Astrocyte (in vitro differentiated cells and primary cell): Measurements from ENCODE around the gene ZBTB16. TPM values are rescaled to one million over a fixed set of nuclear protein-coding genes. Genes with fewer than 3 reads are reported as not detected.

Experiments
- DNase-seq: peaks from one replicate; pipeline ENCODE4 v3.0.0-alpha.2; 2010; ENCODE audit warnings: low read depth
- FAIRE-seq: peaks from 2 replicates; lab custom pipeline; 2011; peaks lifted over from hg19 to GRCh38; lab: Jason Lieb, UNC
- H2AFZ ChIP-seq: 2 replicates; pipeline ENCODE4 v1.6.0; 2012; ENCODE audit warnings: low read depth, low read length, inconsistent platforms
- H3K27ac ChIP-seq: 2 replicates; pipeline ENCODE4 v1.5.1; 2011; ENCODE audit warnings: low read depth, low read length, inconsistent platforms
- H3K27me3 ChIP-seq: 2 replicates; pipeline ENCODE4 v1.6.0; 2011; ENCODE audit warnings: low read length, inconsistent platforms; ENCODE audit not compliant: insufficient read depth
- H3K36me3 ChIP-seq: 2 replicates; pipeline ENCODE4 v1.5.1; 2011; ENCODE audit warnings: low read length, inconsistent platforms; ENCODE audit not compliant: insufficient read depth
- H3K4me1 ChIP-seq: 2 replicates; pipeline ENCODE4 v1.5.1; 2011; ENCODE audit warnings: low read length, inconsistent platforms; ENCODE audit not compliant: insufficient read depth
- H3K4me2 ChIP-seq: 2 replicates; pipeline ENCODE4 v1.6.0; 2012; ENCODE audit warnings: low read length, inconsistent platforms
- H3K4me3 ChIP-seq: 2 replicates; pipeline ENCODE4 v1.5.1; 2011; ENCODE audit warnings: low read depth, mild to moderate bottlenecking, low read length, inconsistent platforms; ENCODE audit not compliant: insufficient read depth
- H3K79me2 ChIP-seq: 2 replicates; pipeline ENCODE4 v1.6.0; 2012; ENCODE audit warnings: mild to moderate bottlenecking, low read length, inconsistent platforms; ENCODE audit not compliant: insufficient read depth
- H3K9ac ChIP-seq: 2 replicates; pipeline ENCODE4 v1.6.0; 2012; ENCODE audit warnings: mild to moderate bottlenecking, low read length, inconsistent platforms
- H3K9me3 ChIP-seq: 2 replicates; pipeline ENCODE4 v1.5.1; 2012; ENCODE audit warnings: low read depth, mild to moderate bottlenecking, low read length, inconsistent platforms; ENCODE audit not compliant: insufficient read depth
- H4K20me1 ChIP-seq: 2 replicates; pipeline ENCODE4 v1.6.0; 2012; ENCODE audit warnings: low read length, inconsistent platforms; ENCODE audit not compliant: insufficient read depth
- H3K27ac Mint-ChIP-seq: one replicate; pipeline ENCODE4 v1.8.0; 2021; ENCODE audit warnings: mild to moderate bottlenecking, mixed read lengths; ENCODE audit not compliant: unreplicated experiment
- H3K27me3 Mint-ChIP-seq: one replicate; pipeline ENCODE4 v1.8.0; 2021; ENCODE audit warnings: low read depth, mixed read lengths; ENCODE audit not compliant: unreplicated experiment
- H3K36me3 Mint-ChIP-seq: one replicate; pipeline ENCODE4 v1.8.0; 2021; ENCODE audit warnings: low read depth, mixed read lengths; ENCODE audit not compliant: unreplicated experiment
- H3K4me1 Mint-ChIP-seq: one replicate; pipeline ENCODE4 v1.8.0; 2021; ENCODE audit warnings: low read depth, mixed read lengths; ENCODE audit not compliant: unreplicated experiment
- H3K4me3 Mint-ChIP-seq: one replicate; pipeline ENCODE4 v1.8.0; 2021; ENCODE audit warnings: mild to moderate bottlenecking, moderate library complexity, mixed read lengths; ENCODE audit not compliant: unreplicated experiment
- H3K9me3 Mint-ChIP-seq: one replicate; pipeline ENCODE4 v1.8.0; 2021; ENCODE audit warnings: mild to moderate bottlenecking, mixed read lengths; ENCODE audit not compliant: unreplicated experiment
- EZH2 ChIP-seq: IDR thresholded peaks from 2 replicates; pipeline ENCODE4 v1.6.1; 2012; ENCODE audit warnings: mild to moderate bottlenecking, low read length, inconsistent platforms; ENCODE audit not compliant: insufficient read depth
- total RNA-seq: library from RNA; stranded (reverse); gene quantifications from 2 replicates; pipeline ENCODE4 v1.2.1, GENCODE V29; 2021
- TF ChIP-seq, protein P1 (sequence below): IDR thresholded peaks from 2 replicates; pipeline ENCODE4 v1.5.1; 2011; ENCODE audit warnings: low read depth, mild to moderate bottlenecking, inconsistent platforms, low read length, moderate library complexity; ENCODE audit not compliant: insufficient read depth

Gene ZBTB16
- total RNA-seq, 1 donor from 2014 or later: 0.50 TPM

DNA sequence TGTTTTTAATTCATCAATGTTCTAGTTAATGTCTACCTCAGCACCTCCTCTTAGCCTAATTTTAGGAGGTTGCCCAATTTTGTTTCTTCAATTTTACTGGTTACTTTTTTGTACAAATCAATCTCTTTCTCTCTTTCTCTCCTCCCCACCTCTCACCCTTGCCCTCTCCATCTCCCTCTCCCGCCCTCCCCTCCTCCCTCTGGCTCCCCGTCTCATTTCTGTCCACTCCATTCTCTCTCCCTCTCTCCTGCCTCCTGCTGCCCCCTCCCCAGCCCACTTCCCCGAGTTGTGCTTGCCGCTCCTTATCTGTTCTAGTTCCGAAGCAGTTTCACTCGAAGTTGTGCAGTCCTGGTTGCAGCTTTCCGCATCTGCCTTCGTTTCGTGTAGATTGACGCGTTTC lies 195.8 kb downstream of the ZBTB16 start:
- no peaks in the 10 kb centered on the region for H4K20me1 ChIP-seq
- no peak overlapping the region for H3K27ac ChIP-seq
- H3K27me3 Mint-ChIP-seq: peaks cover 45% of the 10 kb centered on the region
- H3K79me2 ChIP-seq: no peaks in the 10 kb centered on the region
- H3K4me2 ChIP-seq: no peak overlapping the region
- no peak for TF ChIP-seq EZH2
- TF ChIP-seq, protein P1, sequence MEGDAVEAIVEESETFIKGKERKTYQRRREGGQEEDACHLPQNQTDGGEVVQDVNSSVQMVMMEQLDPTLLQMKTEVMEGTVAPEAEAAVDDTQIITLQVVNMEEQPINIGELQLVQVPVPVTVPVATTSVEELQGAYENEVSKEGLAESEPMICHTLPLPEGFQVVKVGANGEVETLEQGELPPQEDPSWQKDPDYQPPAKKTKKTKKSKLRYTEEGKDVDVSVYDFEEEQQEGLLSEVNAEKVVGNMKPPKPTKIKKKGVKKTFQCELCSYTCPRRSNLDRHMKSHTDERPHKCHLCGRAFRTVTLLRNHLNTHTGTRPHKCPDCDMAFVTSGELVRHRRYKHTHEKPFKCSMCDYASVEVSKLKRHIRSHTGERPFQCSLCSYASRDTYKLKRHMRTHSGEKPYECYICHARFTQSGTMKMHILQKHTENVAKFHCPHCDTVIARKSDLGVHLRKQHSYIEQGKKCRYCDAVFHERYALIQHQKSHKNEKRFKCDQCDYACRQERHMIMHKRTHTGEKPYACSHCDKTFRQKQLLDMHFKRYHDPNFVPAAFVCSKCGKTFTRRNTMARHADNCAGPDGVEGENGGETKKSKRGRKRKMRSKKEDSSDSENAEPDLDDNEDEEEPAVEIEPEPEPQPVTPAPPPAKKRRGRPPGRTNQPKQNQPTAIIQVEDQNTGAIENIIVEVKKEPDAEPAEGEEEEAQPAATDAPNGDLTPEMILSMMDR: no peak
- no peak for DNase-seq
- no peaks in the 10 kb centered on the region for H3K36me3 ChIP-seq
- peaks cover 3% of the 10 kb centered on the region for H3K9me3 Mint-ChIP-seq
- no peak overlapping the region for H3K4me3 ChIP-seq
- no peak overlapping the region for H2AFZ ChIP-seq
- no peaks in the 10 kb centered on the region for H3K36me3 Mint-ChIP-seq
- H3K9me3 ChIP-seq: no peaks in the 10 kb centered on the region
- H3K4me3 Mint-ChIP-seq: no peak overlapping the region
- no peak for FAIRE-seq
- no peaks in the 10 kb centered on the region for H3K4me1 ChIP-seq
- H3K9ac ChIP-seq: no peak overlapping the region
- peaks cover 6% of the 10 kb centered on the region for H3K4me1 Mint-ChIP-seq
- no peak overlapping the region for H3K27ac Mint-ChIP-seq
- peaks cover 25% of the 10 kb centered on the region for H3K27me3 ChIP-seq

DNA sequence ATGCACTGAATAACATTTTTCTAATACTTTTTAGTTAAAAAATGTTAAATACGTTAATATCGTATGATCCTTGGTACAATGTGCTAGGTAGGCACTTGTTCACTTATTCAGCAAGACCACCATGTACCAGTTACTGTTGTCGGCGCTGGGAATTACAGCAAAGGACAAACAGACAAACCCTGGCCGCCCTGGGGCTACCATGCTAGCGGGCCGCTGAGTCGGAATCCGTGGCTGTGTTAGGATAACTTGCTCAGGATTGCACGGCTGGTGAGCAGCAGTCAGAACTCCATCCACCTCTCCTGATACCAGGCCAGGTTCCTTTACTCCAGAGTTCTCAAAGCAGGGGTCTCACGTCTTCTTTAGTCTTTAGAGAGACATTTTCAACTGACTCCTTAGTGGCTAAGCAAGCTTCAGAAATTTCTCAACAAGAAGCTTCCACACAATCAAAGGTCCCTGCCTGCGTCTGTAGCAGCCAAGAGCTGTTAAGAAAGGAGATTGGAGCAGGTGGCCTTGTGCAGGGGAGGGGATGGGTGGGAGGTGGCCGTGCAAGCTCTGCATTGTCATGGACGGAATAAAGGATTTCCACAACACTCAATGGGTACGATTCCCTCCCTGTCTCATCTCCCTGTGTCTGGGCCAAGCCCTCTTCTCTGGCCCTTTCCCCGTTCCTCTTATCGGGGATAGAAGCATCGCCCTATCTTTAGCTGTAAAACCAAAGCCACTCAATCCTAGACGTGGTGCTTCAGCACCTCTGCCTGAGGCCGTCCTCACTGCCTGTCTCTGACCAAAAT lies 196.9 kb downstream of the ZBTB16 start:
- TF ChIP-seq, protein P1: no peak
- no peak for TF ChIP-seq EZH2
- Mint-ChIP-seq H3K4me1 (peaks cover 6% of the 10 kb centered on the region), H3K9me3 (peaks cover 2% of the 10 kb centered on the region), H3K27me3 (peaks cover 42% of the 10 kb centered on the region), H3K4me3 (no peak overlapping the region), H3K27ac (no peak overlapping the region), H3K36me3 (no peaks in the 10 kb centered on the region)
- Histone ChIP-seq H3K27ac (no peak overlapping the region), H3K4me3 (no peak overlapping the region), H3K79me2 (no peaks in the 10 kb centered on the region), H3K9ac (no peak overlapping the region), H3K4me1 (no peaks in the 10 kb centered on the region), H2AFZ (no peak overlapping the region), H3K4me2 (no peak overlapping the region), H3K36me3 (no peaks in the 10 kb centered on the region), H3K27me3 (peaks cover 31% of the 10 kb centered on the region), H4K20me1 (peaks cover 4% of the 10 kb centered on the region), H3K9me3 (no peaks in the 10 kb centered on the region)
- FAIRE-seq (no peak), DNase-seq (no peak)

- no peak overlapping the region for H2AFZ ChIP-seq
- H3K4me2 ChIP-seq: no peak overlapping the region
- no peak overlapping the region for H3K27ac ChIP-seq
- peaks cover 6% of the 10 kb centered on the region for H3K4me1 Mint-ChIP-seq
- peaks cover 36% of the 10 kb centered on the region for H3K27me3 Mint-ChIP-seq
- peaks cover 2% of the 10 kb centered on the region for H3K9me3 Mint-ChIP-seq
- no peak overlapping the region for H3K27ac Mint-ChIP-seq
- H3K36me3 Mint-ChIP-seq: no peaks in the 10 kb centered on the region
- H3K4me3 ChIP-seq: no peak overlapping the region
- no peaks in the 10 kb centered on the region for H3K9me3 ChIP-seq
- no peak overlapping the region for H3K4me3 Mint-ChIP-seq
- DNase-seq: no peak
- no peak overlapping the region for H3K9ac ChIP-seq
- no peaks in the 10 kb centered on the region for H3K79me2 ChIP-seq
- TF ChIP-seq, protein P1: no peak
- no peak for TF ChIP-seq EZH2
- H3K27me3 ChIP-seq: peaks cover 35% of the 10 kb centered on the region
- no peak for FAIRE-seq
- H4K20me1 ChIP-seq: peaks cover 4% of the 10 kb centered on the region
- no peaks in the 10 kb centered on the region for H3K4me1 ChIP-seq
- no peaks in the 10 kb centered on the region for H3K36me3 ChIP-seq
These were observed 197.4 kb downstream of the ZBTB16 start for GRCh38 chr11:114256967-114257286.
